H1 (cell line): Measurements from ENCODE around the gene AOAH. TPM values are rescaled to one million over a fixed set of nuclear protein-coding genes. Genes with fewer than 3 reads are reported as not detected.

ENCODE experiments used
- CTCF ChIA-PET: fragments of 300-600 bp; sonication (Branson Sonifier 250); formaldehyde crosslinking; loops from one replicate; lab custom pipeline; 2021; ENCODE audit not compliant: partially characterized antibody; lab: Charles Lee
- POLR2A ChIA-PET: fragments of 300-600 bp; sonication (Branson Sonifier 250); formaldehyde crosslinking; loops from one replicate; lab custom pipeline; 2021; ENCODE audit warnings: inconsistent platforms; ENCODE audit not compliant: partially characterized antibody; lab: Charles Lee
- DNase-seq, 2 experiments: peaks; one replicate each; pipeline versions ENCODE4 v3.0.0 to v3.0.0-alpha.2; 2010 to 2022; ENCODE audit warnings: low spot score in 2 of 2, low read depth in 1 of 2, mixed read lengths in 1 of 2
- FAIRE-seq: peaks from 2 replicates; lab custom pipeline; 2011; peaks lifted over from hg19 to GRCh38; lab: Jason Lieb, UNC
- H2AFZ ChIP-seq: 2 replicates; pipeline ENCODE4 v1.8.1; 2012; ENCODE audit warnings: low read length, inconsistent platforms
- H2AK5ac ChIP-seq: 2 replicates; pipeline ENCODE4 v1.6.1; 2013; ENCODE audit warnings: low read depth, low read length
- H2BK120ac ChIP-seq: replicated peaks from 2 replicates; pipeline ENCODE3; 2013; ENCODE audit warnings: low read depth, low read length, inconsistent platforms
- H2BK12ac ChIP-seq: 2 replicates; pipeline ENCODE4 v1.6.1; 2013; ENCODE audit warnings: low read depth, low read length
- H2BK15ac ChIP-seq: 2 replicates; pipeline ENCODE4 v1.6.1; 2013; ENCODE audit warnings: low read length
- H2BK20ac ChIP-seq: 2 replicates; pipeline ENCODE4 v1.6.1; 2013; ENCODE audit warnings: low read length
- H2BK5ac ChIP-seq: 2 replicates; pipeline ENCODE4 v1.6.1; 2013; ENCODE audit warnings: low read depth, low read length
- H3K14ac ChIP-seq: 2 replicates; pipeline ENCODE4 v1.6.1; 2013; ENCODE audit warnings: inconsistent platforms; ENCODE audit not compliant: insufficient read length
- H3K18ac ChIP-seq: 2 replicates; pipeline ENCODE4 v1.6.1; 2013; ENCODE audit warnings: low read length; ENCODE audit errors: extremely low read depth
- H3K23ac ChIP-seq: 2 replicates; pipeline ENCODE4 v1.6.1; 2013; ENCODE audit warnings: inconsistent platforms; ENCODE audit not compliant: insufficient read length
- H3K23me2 ChIP-seq: 2 replicates; pipeline ENCODE4 v1.6.1; 2013; ENCODE audit warnings: low read depth, low read length
- H3K27ac ChIP-seq: 2 replicates; pipeline ENCODE4 v1.6.1; 2011; ENCODE audit warnings: low read depth, low read length, inconsistent platforms
- H3K27me3 ChIP-seq, 4 experiments: replicated peaks in 1 of 4; 1 replicate in 1 of 4; 2 replicates in 3 of 4; pipeline versions ENCODE4 v1.6.1 to v1.8.1; 2011 to 2013; ENCODE audit warnings: low read length in 3 of 4, mild to moderate bottlenecking in 3 of 4, inconsistent platforms in 2 of 4, mixed read lengths in 2 of 4, moderate library complexity in 1 of 4; ENCODE audit not compliant: control insufficient read depth in 3 of 4, insufficient read depth in 3 of 4; ENCODE audit errors: extremely low read depth in 1 of 4
- H3K36me3 ChIP-seq, 4 experiments: 2 replicates each; pipeline versions ENCODE4 v1.6.1 to v1.8.1; 2011 to 2013; ENCODE audit warnings: mild to moderate bottlenecking in 4 of 4, low read length in 3 of 4, moderate library complexity in 2 of 4, control low read depth in 1 of 4, inconsistent platforms in 1 of 4; ENCODE audit not compliant: insufficient read depth in 4 of 4, control insufficient read depth in 2 of 4
- H3K4ac ChIP-seq: replicated peaks from 2 replicates; pipeline ENCODE3; 2013; ENCODE audit warnings: low read length, low read depth, mixed read lengths, inconsistent platforms; ENCODE audit not compliant: insufficient read length
- H3K4me1 ChIP-seq, 4 experiments: replicated peaks in 1 of 4; 1 replicate in 1 of 4; 2 replicates in 3 of 4; pipeline versions ENCODE4 v1.6.1 to v1.8.1; 2011 to 2013; ENCODE audit warnings: low read length in 3 of 4, inconsistent platforms in 2 of 4, mixed read lengths in 1 of 4; ENCODE audit not compliant: insufficient read depth in 4 of 4, control insufficient read depth in 3 of 4
- H3K4me2 ChIP-seq, 2 experiments: 2 replicates each; pipeline versions ENCODE4 v1.6.1 to v1.8.1; 2011 to 2013; ENCODE audit warnings: low read depth in 2 of 2, low read length in 2 of 2, control low read depth in 1 of 2, inconsistent platforms in 1 of 2, mild to moderate bottlenecking in 1 of 2; ENCODE audit not compliant: insufficient read depth in 1 of 2
- H3K4me3 ChIP-seq, 4 experiments: fragments of 200-600, 300-600 bp in 1 of 4; sonication (generic), shearing (Covaris generic), sonication (Bioruptor Twin) in 1 of 4; 2 replicates each; pipeline versions ENCODE4 v1.5.1 to v1.8.1; 2011 to 2016; ENCODE audit warnings: low read length in 4 of 4, low read depth in 3 of 4, control low read depth in 2 of 4, inconsistent platforms in 2 of 4, mild to moderate bottlenecking in 2 of 4, mixed read lengths in 1 of 4, moderate library complexity in 1 of 4; ENCODE audit not compliant: insufficient read depth in 2 of 4; ENCODE audit errors: extremely low read depth in 1 of 4
- H3K56ac ChIP-seq: replicated peaks from 2 replicates; pipeline ENCODE3; 2013; ENCODE audit warnings: low read depth, mild to moderate bottlenecking, mixed read lengths, low read length, inconsistent platforms; ENCODE audit not compliant: insufficient read length
- H3K79me1 ChIP-seq: 2 replicates; pipeline ENCODE4 v1.6.1; 2013; ENCODE audit warnings: low read depth, low read length, control low read depth
- H3K79me2 ChIP-seq, 2 experiments: 2 replicates each; pipeline versions ENCODE4 v1.6.1 to v1.8.1; 2012 to 2013; ENCODE audit warnings: low read length in 2 of 2, mild to moderate bottlenecking in 2 of 2, inconsistent platforms in 1 of 2; ENCODE audit not compliant: insufficient read depth in 2 of 2, control insufficient read depth in 1 of 2
- H3K9ac ChIP-seq, 4 experiments: replicated peaks in 1 of 4; 1 replicate in 1 of 4; 2 replicates in 3 of 4; pipeline versions ENCODE4 v1.6.1 to v1.8.1; 2011 to 2013; ENCODE audit warnings: low read depth in 3 of 4, low read length in 3 of 4, control low read depth in 2 of 4, mild to moderate bottlenecking in 2 of 4, moderate library complexity in 2 of 4, inconsistent platforms in 1 of 4; ENCODE audit errors: extremely low read depth in 1 of 4
- H3K9me3 ChIP-seq, 2 experiments: 2 replicates each; pipeline versions ENCODE4 v1.6.1 to v1.8.1; 2012 to 2013; ENCODE audit warnings: mild to moderate bottlenecking in 2 of 2, moderate library complexity in 2 of 2, control low read depth in 1 of 2, inconsistent platforms in 1 of 2, low read depth in 1 of 2, low read length in 1 of 2, mixed read lengths in 1 of 2; ENCODE audit not compliant: insufficient read depth in 2 of 2
- H4K20me1 ChIP-seq, 2 experiments: replicated peaks in 1 of 2; 2 replicates each; pipeline versions ENCODE3 to v1.8.1; 2011 to 2013; ENCODE audit warnings: inconsistent platforms in 2 of 2, low read length in 2 of 2, mild to moderate bottlenecking in 1 of 2; ENCODE audit not compliant: insufficient read depth in 2 of 2, control insufficient read depth in 1 of 2
- H4K5ac ChIP-seq: 2 replicates; pipeline ENCODE4 v1.6.1; 2013; ENCODE audit warnings: low read length, low read depth, mixed read lengths, inconsistent platforms; ENCODE audit not compliant: insufficient read length
- H4K8ac ChIP-seq: 2 replicates; pipeline ENCODE4 v1.8.0; 2013; ENCODE audit warnings: mild to moderate bottlenecking, moderate library complexity, low read length, inconsistent platforms; ENCODE audit not compliant: insufficient read depth; ENCODE audit errors: extremely low read depth
- H4K91ac ChIP-seq: replicated peaks from 2 replicates; pipeline ENCODE3; 2013; ENCODE audit warnings: low read length, mixed read lengths, inconsistent platforms; ENCODE audit not compliant: insufficient read length
- ASH2L ChIP-seq: fragments of 200-600, 300-600 bp; sonication (generic); IDR thresholded peaks from one replicate; pipeline ENCODE4 v1.7.1; 2017; ENCODE audit warnings: low read length
- CTBP2 ChIP-seq: IDR thresholded peaks from 2 replicates; pipeline ENCODE4 v1.7.0; 2011; ENCODE audit warnings: borderline replicate concordance, mild to moderate bottlenecking, moderate library complexity, mixed read lengths, low read length; ENCODE audit not compliant: insufficient read depth, insufficient read length
- EP300 ChIP-seq, 2 experiments: IDR thresholded peaks; 1 replicate in 1 of 2; 2 replicates in 1 of 2; pipeline ENCODE4 v1.6.1; 2011 to 2012; ENCODE audit warnings: low read depth in 2 of 2, low read length in 2 of 2, mild to moderate bottlenecking in 2 of 2, borderline replicate concordance in 1 of 2, inconsistent platforms in 1 of 2, moderate library complexity in 1 of 2
- NANOG ChIP-seq: IDR thresholded peaks from 2 replicates; pipeline ENCODE4 v1.6.1; 2011; ENCODE audit warnings: low read length, low read depth, mild to moderate bottlenecking, inconsistent platforms; ENCODE audit not compliant: insufficient read depth, poor library complexity, severe bottlenecking
- PHF8 ChIP-seq: fragments of 200-600 bp; sonication (generic); conservative IDR thresholded peaks from 2 replicates; pipeline ENCODE4 v1.7.1; 2012; ENCODE audit warnings: low read depth, mild to moderate bottlenecking, inconsistent platforms, low read length, moderate library complexity
- RBBP5 ChIP-seq: IDR thresholded peaks from 2 replicates; pipeline ENCODE4 v1.7.1; 2012; ENCODE audit warnings: low read depth, mild to moderate bottlenecking, inconsistent platforms, low read length, moderate library complexity, borderline replicate concordance
- RNF2 ChIP-seq: fragments of 200-900, 300-1000 bp; sonication (generic); IDR thresholded peaks from 2 replicates; pipeline ENCODE4 v1.7.1; 2016; ENCODE audit warnings: borderline replicate concordance, low read depth, mild to moderate bottlenecking, antibody characterized with exemption, low read length; ENCODE audit not compliant: poor library complexity, severe bottlenecking; ENCODE audit errors: missing control alignments
- SRF ChIP-seq: IDR thresholded peaks from 2 replicates; pipeline ENCODE4 v1.6.1; 2011; ENCODE audit warnings: mild to moderate bottlenecking, low read depth, low read length, moderate library complexity
- TAF7 ChIP-seq: optimal IDR thresholded peaks from 2 replicates; pipeline ENCODE3; 2011; ENCODE audit warnings: low read depth, mild to moderate bottlenecking, inconsistent platforms, low read length, moderate library complexity, borderline replicate concordance
- WGBS, 2 experiments: shearing (Covaris generic) in 1 of 2; methylation state at CpG; one replicate each; pipeline versions ENCODE4 v1.1.6 to v1.1.7; 2013 to 2015; ENCODE audit warnings: low lambda C conversion rate in 2 of 2, mixed read lengths in 2 of 2, inconsistent platforms in 1 of 2, low coverage in 1 of 2, missing lambda C conversion rate in 1 of 2; ENCODE audit not compliant: insufficient replicate concordance in 2 of 2, insufficient coverage in 1 of 2, insufficient read length in 1 of 2; ENCODE audit errors: extremely low coverage in 1 of 2, missing lambda C conversion rate in 1 of 2; 5-methylcytosine and 5-hydroxymethylcytosine counted together
- polyA plus RNA-seq, 7 experiments: library from polyadenylated mRNA; depleted of rRNA in 3 of 7; stranded (reverse) in 5 of 7; unstranded in 2 of 7; fragments of >200 nt in 5 of 7; fragments of 200-250 nt in 2 of 7; gene quantifications; 1 replicate in 5 of 7; 2 replicates in 1 of 7; 4 replicates in 1 of 7; pipeline versions ENCODE4 v1.2.1 to v1.2.3, GENCODE V29; 2011 to 2013; ENCODE audit warnings: missing spikeins in 2 of 7, mixed read lengths in 2 of 7
- total RNA-seq: library from RNA; stranded (reverse); fragmentation: NEBNext Ultra II Directional; extraction: Animal tissue kit (Norgen Biotek cat#: 25700); gene quantifications from 2 replicates; pipeline ENCODE4 v1.2.1, GENCODE V29; 2021
- TF ChIP-seq, protein P1 (sequence below): IDR thresholded peaks from 2 replicates; pipeline ENCODE4 v1.6.1; 2011; ENCODE audit warnings: low read depth, mild to moderate bottlenecking, low read length; ENCODE audit not compliant: insufficient read depth

AOAH gene
- total and polyA plus RNA-seq, 2 of the 8 experiments (the other 6 are each of a cell fraction or from before 2014, with no cell fraction given), result 0.08 TPM; not detected in 1

DNA sequence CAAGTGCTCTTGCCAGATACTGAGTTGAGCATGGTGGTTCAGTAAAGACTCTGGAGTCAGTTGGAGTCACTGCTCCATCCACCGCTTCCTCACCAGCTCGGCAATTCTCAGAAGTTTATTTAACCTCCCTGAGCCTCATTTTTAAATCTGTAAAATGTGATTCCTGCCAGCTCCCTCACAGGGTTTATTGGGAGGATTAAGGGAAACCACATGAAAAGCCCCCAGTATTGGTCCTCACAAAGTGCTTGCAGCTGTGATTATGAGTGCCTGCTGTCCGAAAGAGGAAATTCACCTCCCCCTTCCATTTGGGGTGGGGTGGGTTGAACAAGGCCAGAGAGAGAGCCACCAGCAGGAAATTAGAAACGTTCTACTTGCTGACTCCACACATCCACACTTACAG is 99.0 kb downstream of the AOAH start:
- Histone ChIP-seq H3K4me2 (no peak overlapping the region), H2AK5ac (no peak overlapping the region), H3K79me1 (no peaks in the 10 kb centered on the region; the same call in 1 of the 2 replicates), H3K9ac (no peak overlapping the region), H3K27me3 (no peaks in the 10 kb centered on the region), H2BK120ac (no peak overlapping the region), H2BK20ac (no peak overlapping the region), H3K4me3 (no peak overlapping the region), H3K4me1 (no peaks in the 10 kb centered on the region), H2BK5ac (no peak overlapping the region), H2AFZ (no peak overlapping the region), H2BK15ac (no peak overlapping the region), H3K4ac (no peak overlapping the region), H3K27ac (no peak overlapping the region), H4K91ac (no peak overlapping the region), H4K5ac (no peak overlapping the region), H3K23me2 (no peaks in the 10 kb centered on the region), H3K14ac (no peak overlapping the region), H4K8ac (no peak overlapping the region), H3K36me3 (no peaks in the 10 kb centered on the region), H3K18ac (no peak overlapping the region), H3K23ac (no peak overlapping the region), H3K9me3 (no peaks in the 10 kb centered on the region), H3K79me2 (no peaks in the 10 kb centered on the region), H2BK12ac (no peak overlapping the region), H3K56ac (no peak overlapping the region), H4K20me1 (no peaks in the 10 kb centered on the region)
- DNase-seq, result no peak
- WGBS, 2 experiments, result 90% methylated on average over 4 of the region's 4 CpGs; no CpG with 5 or more reads in 1 of the 2 experiments
- FAIRE-seq, result no peak
- ChIA-PET POLR2A (interaction anchor here (0.7 kb wide), 1 partner anchor 410 kb away, joined by 3 read pairs; no protein-coding TSS in a partner anchor), CTCF (interaction anchor here (0.7 to 1.2 kb wide), 5 partner anchors 10 to 136 kb away, joined by 3 to 5 read pairs (median 4); no protein-coding TSS in a partner anchor)
- TF ChIP-seq, protein P1, sequence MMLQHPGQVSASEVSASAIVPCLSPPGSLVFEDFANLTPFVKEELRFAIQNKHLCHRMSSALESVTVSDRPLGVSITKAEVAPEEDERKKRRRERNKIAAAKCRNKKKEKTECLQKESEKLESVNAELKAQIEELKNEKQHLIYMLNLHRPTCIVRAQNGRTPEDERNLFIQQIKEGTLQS, result no peak
- no peak for TF ChIP-seq NANOG
- no peak for TF ChIP-seq CTBP2
- TF ChIP-seq RBBP5, result no peak
- TF ChIP-seq PHF8, result no peak
- no peak for TF ChIP-seq RNF2
- no peak for TF ChIP-seq ASH2L
- no peak for TF ChIP-seq TAF7
- TF ChIP-seq SRF, result no peak
- TF ChIP-seq EP300 (IDR thresholded peaks at IDR 0.05; ENCODE audit: borderline replicate concordance in 1 of 2, low read depth in 2 of 2, low read length in 2 of 2), result no peak
